A549 (cell line): ENCODE results near the gene WNT9A. TPM values are rescaled to one million over a fixed set of nuclear protein-coding genes. Genes with fewer than 3 reads are reported as not detected.
A peak's percentile ranks its signal among the peaks of the same experiment; 100 is the strongest.

Experiments
- ATAC-seq, 2 experiments: fragments of 200-7000 bp in 1 of 2; fragments of >200 bp in 1 of 2; cut with Nextera tagmentation in 1 of 2; cut with Tn5 transposase in 1 of 2; 3 replicates each; pipeline versions ENCODE4 v1.8.0 to v1.9.1; 2018 to 2020; ENCODE audit warnings: mild to moderate bottlenecking in 1 of 2, moderate library complexity in 1 of 2
- CTCF ChIA-PET: fragments of 300-600 bp; sonication (Branson Sonifier 250); formaldehyde crosslinking; extraction: SDS; loops from one replicate; lab custom pipeline; 2021; ENCODE audit warnings: antibody characterized with exemption, inconsistent platforms; lab: Yijun Ruan, JAX
- POLR2A ChIA-PET: fragments of 350-600 bp; formaldehyde crosslinking; extraction: SDS; loops from one replicate; lab custom pipeline; 2021; ENCODE audit warnings: antibody characterized with exemption, inconsistent platforms; lab: Yijun Ruan, JAX
- DNase-seq, 2 experiments: peaks; one replicate each; pipeline versions ENCODE4 v3.0.0 to v3.0.0-alpha.2; 2011 to 2016; ENCODE audit warnings: low read depth in 1 of 2, low spot score in 1 of 2
- FAIRE-seq: peaks from 2 replicates; lab custom pipeline; 2011; peaks lifted over from hg19 to GRCh38; lab: Jason Lieb, UNC
- H3K27ac ChIP-seq, 2 experiments: fragments of >200 bp; sonication (Bioruptor Twin); formaldehyde crosslinking; 3 replicates each; pipeline ENCODE4 v1.5.1; 2016 to 2017
- H3K4me1 ChIP-seq: fragments of >200 bp; sonication (Bioruptor Twin); formaldehyde crosslinking; 3 replicates; pipeline ENCODE4 v1.6.1; 2016
- H3K4me2 ChIP-seq: fragments of >200 bp; sonication (Bioruptor Twin); formaldehyde crosslinking; 3 replicates; pipeline ENCODE4 v1.6.1; 2016
- H3K4me3 ChIP-seq: fragments of >200 bp; sonication (Bioruptor Twin); formaldehyde crosslinking; 3 replicates; pipeline ENCODE4 v1.5.1; 2016
- H3K9me3 ChIP-seq: fragments of >200 bp; sonication (Bioruptor Twin); formaldehyde crosslinking; 3 replicates; pipeline ENCODE4 v1.6.1; 2016
- CBX2 ChIP-seq: fragments of 200-600 bp; sonication (generic); IDR thresholded peaks from 2 replicates; pipeline ENCODE4 v1.6.1; 2016; ENCODE audit warnings: low read depth, mild to moderate bottlenecking, borderline replicate concordance
- CHD2 ChIP-seq: fragments of 150-350 bp; IDR thresholded peaks from 2 replicates; pipeline ENCODE4 v1.6.1; 2014; ENCODE audit warnings: low read length; ENCODE audit not compliant: partially characterized antibody
- E2F6 ChIP-seq: IDR thresholded peaks from 2 replicates; pipeline ENCODE4 v1.6.1; 2012; ENCODE audit warnings: low read depth, borderline replicate concordance
- FOSL2 ChIP-seq, 2 experiments: fragments of 450-650 bp in 1 of 2; fragments of >200 bp in 1 of 2; sonication (Bioruptor Twin) in 1 of 2; formaldehyde crosslinking; IDR thresholded peaks; 2 replicates each; pipeline versions ENCODE4 v1.5.0 to v1.6.1; 2016 to 2020; ENCODE audit warnings: mild to moderate bottlenecking in 1 of 2, moderate library complexity in 1 of 2
- HOXA7 ChIP-seq: fragments of 250-450 bp; sonication (Bioruptor Pico); IDR thresholded peaks from 2 replicates; pipeline ENCODE4 v1.5.0; 2020; ENCODE audit warnings: mild to moderate bottlenecking, moderate library complexity
- KDM1A ChIP-seq: fragments of 200-600 bp; sonication (generic); IDR thresholded peaks from 2 replicates; pipeline ENCODE4 v1.6.1; 2016; ENCODE audit warnings: low read depth, mild to moderate bottlenecking
- KDM5A ChIP-seq: fragments of 200-600 bp; sonication (generic); IDR thresholded peaks from 2 replicates; pipeline ENCODE4 v1.6.1; 2016; ENCODE audit warnings: antibody characterized with exemption, mild to moderate bottlenecking
- MAFK ChIP-seq: fragments of 450-650 bp; IDR thresholded peaks from 2 replicates; pipeline ENCODE4 v1.6.1; 2014; ENCODE audit not compliant: partially characterized antibody
- MYC ChIP-seq: IDR thresholded peaks from 2 replicates; pipeline ENCODE4 v1.6.1; 2012; ENCODE audit warnings: mild to moderate bottlenecking, inconsistent platforms, low read length, improper control_type of control experiment, borderline replicate concordance
- PHF8 ChIP-seq: fragments of 200-600 bp; sonication (generic); IDR thresholded peaks from 2 replicates; pipeline ENCODE4 v1.6.1; 2016; ENCODE audit warnings: low read depth, mild to moderate bottlenecking, antibody characterized with exemption, moderate library complexity, borderline replicate concordance
- RAD21 ChIP-seq, 2 experiments: fragments of >200 bp in 1 of 2; sonication (Bioruptor Twin) in 1 of 2; formaldehyde crosslinking in 1 of 2; IDR thresholded peaks in 1 of 2; conservative IDR thresholded peaks in 1 of 2; 2 replicates in 1 of 2; 3 replicates in 1 of 2; pipeline ENCODE4 v1.6.1; 2012 to 2018; ENCODE audit warnings: inconsistent platforms in 1 of 2
- REST ChIP-seq: fragments of 200-600 bp; sonication (generic); IDR thresholded peaks from 2 replicates; pipeline ENCODE4 v1.6.1; 2016; ENCODE audit warnings: antibody characterized with exemption, mild to moderate bottlenecking, moderate library complexity
- ZFP36 ChIP-seq: fragments of 450-650 bp; IDR thresholded peaks from 2 replicates; pipeline ENCODE4 v1.6.1; 2014; ENCODE audit warnings: borderline replicate concordance; ENCODE audit not compliant: partially characterized antibody
- WGBS: methylation state at CpG from one replicate; pipeline ENCODE4 v1.1.6; 2017; ENCODE audit errors: missing lambda C conversion rate; 5-methylcytosine and 5-hydroxymethylcytosine counted together
- polyA plus RNA-seq, 4 experiments: library from polyadenylated mRNA; depleted of rRNA in 3 of 4; stranded (reverse); fragments of >200 nt; fragmentation: RNase III in 1 of 4; extraction: RNeasy Plus Mini Kit Qiagen cat#74134 plus additional on column Dnase treatment in 1 of 4; gene quantifications; 2 replicates in 3 of 4; 3 replicates in 1 of 4; pipeline ENCODE4 v1.2.3, GENCODE V29; 2011 to 2017

Gene WNT9A
- polyA plus RNA-seq, 2 of the 4 experiments (the other 2 are of a cell fraction), result 0.75 to 1.2 TPM

GRCh38 chr1:227902641-227902990 is 45.1 kb downstream of the WNT9A start:
- no peak for FAIRE-seq
- peak overlapping the region in 1 of 2 experiments; percentile 9; a peak in 1 of 6 replicates for H3K27ac ChIP-seq
- CTCF ChIA-PET, result no interaction called here

GRCh38 chr1:227901906-227902640 is 45.7 kb downstream of the WNT9A start:
- H3K4me1 ChIP-seq, result no peaks in the 10 kb centered on the region
- no peak for FAIRE-seq
- H3K9me3 ChIP-seq, result no peaks in the 10 kb centered on the region
- H3K4me3 ChIP-seq, result no peak overlapping the region
- 80% methylated on average over 4 of the region's 11 CpGs for WGBS
- peak in 1 of 2 experiments; percentile 67 for DNase-seq
- ATAC-seq, result peak; percentile 21 to 72; a peak in 3 of 6 replicates
- no peak overlapping the region for H3K4me2 ChIP-seq
- peak overlapping the region in 1 of 2 experiments; percentile 9; a peak in 1 of 6 replicates for H3K27ac ChIP-seq
- CTCF ChIA-PET, result interaction anchor here (0.5 to 1.3 kb wide), 2 partner anchors 9 to 1604 kb away, joined by 3 to 4 read pairs; no protein-coding TSS in a partner anchor
- TF ChIP-seq REST, result no peak
- TF ChIP-seq KDM1A, result no peak
- no peak for TF ChIP-seq FOSL2 (IDR thresholded peaks at IDR 0.05)
- 0 out of 2 replicates have a peak, but pooled peaks have one; percentile 9 for TF ChIP-seq FOSL2 (CRISPR knock-in tag; IDR thresholded peaks at IDR 0.05)
- no peak for TF ChIP-seq E2F6
- no peak for TF ChIP-seq KDM5A
- no peak for TF ChIP-seq PHF8
- POLR2A ChIA-PET, result no interaction called here

More at GRCh38 chr1:227902641-227902990, 45.1 kb downstream of the WNT9A start:
- WGBS, result 89% methylated on average over 6 of the region's 9 CpGs
- H3K4me3 ChIP-seq, result no peak overlapping the region
- ATAC-seq, result no peak
- no peak for DNase-seq
- no peaks in the 10 kb centered on the region for H3K9me3 ChIP-seq
- H3K4me2 ChIP-seq, result no peak overlapping the region
- POLR2A ChIA-PET, result no interaction called here
- TF ChIP-seq CBX2, result no peak
- TF ChIP-seq CHD2, result no peak
- TF ChIP-seq MYC, result no peak
- no peak for TF ChIP-seq HOXA7 (CRISPR knock-in tag)
- H3K4me1 ChIP-seq, result no peaks in the 10 kb centered on the region

DNA sequence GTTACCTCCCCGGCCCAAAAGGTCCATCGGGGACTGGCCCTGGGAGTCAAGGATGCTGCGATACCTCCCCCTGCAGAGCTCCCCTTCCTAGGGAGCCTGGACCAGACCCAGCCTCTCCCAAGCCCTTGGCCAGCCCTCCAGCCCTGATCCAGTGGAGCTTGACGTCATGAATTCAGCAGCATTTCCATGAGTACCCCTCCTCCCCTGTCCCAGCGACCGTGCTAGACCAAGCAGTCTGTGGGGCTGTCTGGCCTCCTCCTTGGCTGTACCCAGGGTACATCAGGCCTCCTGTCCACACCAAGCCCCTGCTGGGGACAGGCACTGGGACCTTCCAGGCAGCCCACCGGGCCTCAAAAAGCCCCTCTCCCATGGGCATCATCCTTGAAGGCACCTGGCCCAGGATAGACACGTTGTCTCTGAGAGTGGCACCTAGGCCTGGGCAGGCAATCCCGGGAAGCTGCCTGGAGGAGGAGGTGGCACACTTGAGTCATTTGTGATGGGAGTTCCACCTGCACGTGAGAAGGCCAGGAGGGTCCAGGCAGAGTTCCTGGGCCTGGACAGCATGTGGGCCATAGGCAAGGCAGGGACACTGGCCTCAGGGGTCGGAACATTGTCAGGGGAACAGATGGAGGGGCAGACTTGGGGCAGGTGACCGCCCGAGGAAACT is 46.4 kb downstream of the WNT9A start:
- CTCF ChIA-PET, result interaction anchor here (1.3 kb wide), 1 partner anchor 10 kb away, joined by 4 read pairs; no protein-coding TSS in a partner anchor
- POLR2A ChIA-PET, result no interaction called here
- no peaks in the 10 kb centered on the region for H3K9me3 ChIP-seq
- H3K4me1 ChIP-seq, result no peaks in the 10 kb centered on the region
- no peak for FAIRE-seq
- ATAC-seq, result no peak
- no peak overlapping the region for H3K4me3 ChIP-seq
- no peak for DNase-seq
- no peak overlapping the region for H3K27ac ChIP-seq
- no peak overlapping the region for H3K4me2 ChIP-seq
- WGBS, result 93% methylated on average over 7 of the region's 13 CpGs
- TF ChIP-seq RAD21 (conservative IDR thresholded peaks at IDR 0.05 in 1 of 2, IDR thresholded peaks at IDR 0.05 in 1 of 2), result no peak
- TF ChIP-seq MYC, result no peak
- TF ChIP-seq MAFK, result no peak
- TF ChIP-seq ZFP36, result peak; percentile 67
